Common myeloid progenitor, CD34-positive (primary cell): Measurements from ENCODE around the gene GDF10.

ENCODE experiments used
- CTCF ChIA-PET: fragments of 350-600 bp; sonication (Branson Sonifier 250); formaldehyde crosslinking; loops from one replicate; lab custom pipeline; 2021; ENCODE audit warnings: antibody characterized with exemption; lab: Charles Lee
- POLR2A ChIA-PET: fragments of 350-600 bp; sonication (Branson Sonifier 250); formaldehyde crosslinking; loops from one replicate; lab custom pipeline; 2021; ENCODE audit warnings: antibody characterized with exemption; lab: Charles Lee
- DNase-seq, 3 donors: peaks; one replicate each; pipeline versions ENCODE4 v3.0.0 to v3.0.0-alpha.2; 2013
- H3K27ac ChIP-seq, 2 experiments: 1 replicate in 1 of 2; 2 replicates in 1 of 2; pipeline ENCODE4 v1.7.0; 2013; ENCODE audit warnings: inconsistent platforms in 2 of 2, low read length in 2 of 2, mild to moderate bottlenecking in 2 of 2, low read depth in 1 of 2, moderate library complexity in 1 of 2; ENCODE audit not compliant: severe bottlenecking in 2 of 2, insufficient read depth in 1 of 2, poor library complexity in 1 of 2
- H3K27me3 ChIP-seq, 5 experiments: replicated peaks in 2 of 5; 1 replicate in 3 of 5; 2 replicates in 2 of 5; pipeline versions ENCODE4 v1.6.1 to v1.7.0; 2013; ENCODE audit warnings: low read length in 4 of 5, mild to moderate bottlenecking in 2 of 5, moderate library complexity in 2 of 5, inconsistent platforms in 1 of 5; ENCODE audit not compliant: insufficient read depth in 5 of 5, control insufficient read depth in 4 of 5
- H3K36me3 ChIP-seq, 4 experiments: 1 replicate in 2 of 4; 2 replicates in 2 of 4; pipeline versions ENCODE4 v1.6.1 to v1.7.0; 2013; ENCODE audit warnings: low read length in 3 of 4, control low read depth in 1 of 4, mild to moderate bottlenecking in 1 of 4; ENCODE audit not compliant: control insufficient read depth in 4 of 4, insufficient read depth in 4 of 4
- H3K4me1 ChIP-seq, 4 experiments: 1 replicate in 3 of 4; 2 replicates in 1 of 4; pipeline versions ENCODE4 v1.6.1 to v1.7.1; 2013; ENCODE audit warnings: low read length in 3 of 4, mild to moderate bottlenecking in 3 of 4, control low read depth in 1 of 4, inconsistent platforms in 1 of 4, moderate library complexity in 1 of 4; ENCODE audit not compliant: control insufficient read depth in 4 of 4, insufficient read depth in 4 of 4; ENCODE audit errors: control extremely low read depth in 1 of 4
- H3K4me3 ChIP-seq, 7 experiments: 1 replicate in 4 of 7; 2 replicates in 3 of 7; pipeline versions ENCODE4 v1.5.1 to v1.7.0; 2013; ENCODE audit warnings: mild to moderate bottlenecking in 7 of 7, low read length in 6 of 7, moderate library complexity in 6 of 7, inconsistent platforms in 2 of 7, low read depth in 2 of 7, control low read depth in 1 of 7; ENCODE audit not compliant: insufficient read depth in 4 of 7, control insufficient read depth in 1 of 7; ENCODE audit errors: extremely low read depth in 1 of 7
- H3K9me3 ChIP-seq, 5 experiments: 1 replicate in 4 of 5; 2 replicates in 1 of 5; pipeline versions ENCODE4 v1.6.1 to v1.7.1; 2013; ENCODE audit warnings: low read length in 4 of 5, mild to moderate bottlenecking in 2 of 5, inconsistent platforms in 1 of 5, low read depth in 1 of 5, moderate library complexity in 1 of 5; ENCODE audit not compliant: control insufficient read depth in 4 of 5, insufficient read depth in 2 of 5; ENCODE audit errors: control extremely low read depth in 1 of 5
- WGBS: methylation state at CpG from one replicate; pipeline ENCODE4 v1.1.5; 2013; ENCODE audit not compliant: insufficient coverage; 5-methylcytosine and 5-hydroxymethylcytosine counted together

The GDF10 gene

GRCh38 chr10:47359626-47360418, 59.8 kb downstream of the GDF10 start:
- no peaks in the 10 kb centered on the region for H3K27me3 ChIP-seq
- POLR2A ChIA-PET, result no interaction called here
- CTCF ChIA-PET, result interaction anchor here (0.6 to 2.7 kb wide), 10 partner anchors 9 to 334 kb away, joined by 3 to 9 read pairs (median 4); partner anchors contain the start of gene RBP3
- no peaks in the 10 kb centered on the region for H3K4me1 ChIP-seq
- WGBS, result 82% methylated on average over 2 of the region's 4 CpGs
- no peaks in the 10 kb centered on the region for H3K36me3 ChIP-seq
- H3K9me3 ChIP-seq, result no peaks in the 10 kb centered on the region
- no peak overlapping the region for H3K4me3 ChIP-seq
- H3K27ac ChIP-seq, result no peak overlapping the region
- no peak for DNase-seq

DNA sequence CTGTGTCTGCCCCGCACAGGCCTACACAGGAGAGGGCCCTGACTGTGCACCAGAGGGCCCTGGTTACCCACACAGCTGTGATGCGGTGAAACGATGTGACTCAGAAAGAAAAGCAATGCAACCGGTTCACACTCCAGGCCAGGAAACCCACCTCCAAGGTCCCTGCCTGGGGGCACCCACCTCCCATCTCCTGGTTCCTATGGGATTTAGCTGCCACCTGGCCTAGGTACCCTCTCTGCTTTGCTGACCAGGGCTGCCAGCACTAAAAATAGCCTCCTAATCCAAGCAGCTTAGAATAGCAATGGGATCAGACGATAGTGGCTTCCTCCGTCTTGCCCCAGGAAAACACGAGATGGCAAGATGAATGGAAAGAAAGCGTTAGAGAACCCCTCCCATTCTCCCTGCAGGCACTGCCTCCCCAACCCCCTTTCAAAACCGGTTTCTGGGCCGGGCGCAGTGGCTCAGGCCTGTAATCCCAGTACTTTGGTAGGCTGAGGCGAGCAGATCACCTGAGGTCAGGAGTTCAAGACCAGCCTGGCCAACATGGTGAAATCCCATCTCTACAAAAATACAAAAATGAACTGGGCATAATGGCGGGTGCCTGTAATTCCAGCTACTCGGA, 60.5 kb downstream of the GDF10 start:
- ChIA-PET CTCF (interaction anchor here (0.6 to 1.7 kb wide), 6 partner anchors 9 to 19 kb away, joined by 3 to 5 read pairs (median 4); partner anchors contain the start of gene RBP3), POLR2A (no interaction called here)
- no peak overlapping the region for H3K27ac ChIP-seq
- H3K4me1 ChIP-seq, result no peaks in the 10 kb centered on the region
- H3K27me3 ChIP-seq, result no peaks in the 10 kb centered on the region
- H3K4me3 ChIP-seq, result no peak overlapping the region
- no peaks in the 10 kb centered on the region for H3K36me3 ChIP-seq
- peak in 1 of 3 donors; percentile 17 for DNase-seq
- WGBS, result 93% methylated on average over 11 of the region's 14 CpGs
- H3K9me3 ChIP-seq, result no peaks in the 10 kb centered on the region

- no peaks in the 10 kb centered on the region for H3K27me3 ChIP-seq
- no peak overlapping the region for H3K4me3 ChIP-seq
- DNase-seq, result peak; percentile 34 to 55 (median 49)
- CTCF ChIA-PET, result interaction anchor here (0.7 to 1.4 kb wide), 6 partner anchors 9 to 88 kb away, joined by 3 to 5 read pairs (median 4); no protein-coding TSS in a partner anchor
- no peak overlapping the region for H3K27ac ChIP-seq
- H3K4me1 ChIP-seq, result no peaks in the 10 kb centered on the region
- 54% methylated on average over 8 of the region's 9 CpGs for WGBS
- POLR2A ChIA-PET, result no interaction called here
- no peaks in the 10 kb centered on the region for H3K9me3 ChIP-seq
- H3K36me3 ChIP-seq, result no peaks in the 10 kb centered on the region
Measured at GRCh38 chr10:47361293-47361692, 61.3 kb downstream of the GDF10 start.

DNA sequence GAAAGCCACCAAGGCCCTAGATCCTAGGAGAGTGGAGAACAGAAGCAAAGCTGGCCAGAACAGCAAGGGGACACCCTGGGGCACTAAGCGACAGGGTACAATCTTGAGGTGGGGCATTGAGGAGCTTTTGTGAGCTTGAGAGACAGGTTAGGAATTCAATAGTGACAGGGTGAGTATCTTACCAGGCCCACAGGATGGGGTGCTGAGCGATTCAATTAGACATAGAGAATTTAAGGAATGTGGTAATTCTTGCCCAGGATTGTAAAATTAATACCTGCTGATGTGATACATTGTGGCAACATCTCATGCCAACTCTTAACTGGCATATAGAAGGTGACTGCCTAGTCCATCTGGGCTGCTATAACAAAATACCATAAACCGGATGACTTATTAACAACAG, 62.2 kb downstream of the GDF10 start:
- ChIA-PET CTCF (interaction anchor here (0.7 to 1.4 kb wide), 7 partner anchors 8 to 87 kb away, joined by 3 to 5 read pairs (median 3); no protein-coding TSS in a partner anchor), POLR2A (no interaction called here)

More for the DNA sequence above, 62.2 kb downstream of the GDF10 start:
- Histone ChIP-seq H3K27me3 (no peaks in the 10 kb centered on the region), H3K27ac (no peak overlapping the region), H3K36me3 (no peaks in the 10 kb centered on the region), H3K4me3 (no peak overlapping the region), H3K9me3 (no peaks in the 10 kb centered on the region), H3K4me1 (no peaks in the 10 kb centered on the region)
- WGBS, result 100% methylated on average over 3 of the region's 3 CpGs
- no peak for DNase-seq
